GM19099 (cell line): ENCODE measurements around the gene NEDD4L.

ENCODE experiments used
- POLR2A ChIP-seq: IDR thresholded peaks from 3 replicates; pipeline ENCODE4 v1.6.1; 2011; ENCODE audit warnings: low read depth; ENCODE audit not compliant: insufficient read length; ENCODE audit errors: extremely low read depth

Gene NEDD4L

DNA sequence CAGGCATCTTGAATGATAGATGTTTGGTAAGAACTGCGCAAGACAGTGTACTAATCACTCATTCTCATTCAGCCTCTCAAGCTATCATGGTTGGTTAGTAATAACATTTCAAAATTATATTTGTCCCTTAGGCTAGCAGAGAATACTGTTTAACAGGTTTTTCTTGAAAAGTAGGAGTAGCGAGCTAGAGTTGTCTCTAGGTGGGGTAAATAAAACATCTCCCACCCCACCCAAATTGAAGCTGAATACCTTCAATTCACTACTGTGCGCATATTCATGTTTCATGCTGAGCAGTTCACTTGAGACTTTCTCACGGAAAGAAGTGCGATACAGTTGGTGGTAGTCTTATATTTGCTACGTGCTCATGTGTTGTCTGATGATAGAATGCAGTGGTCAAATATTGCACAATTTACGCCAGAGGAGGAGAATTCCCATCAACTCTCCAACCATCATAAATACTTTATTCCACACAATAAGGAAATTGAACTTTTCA is 49.3 kb downstream of the NEDD4L start:
- no peak for TF ChIP-seq POLR2A

DNA sequence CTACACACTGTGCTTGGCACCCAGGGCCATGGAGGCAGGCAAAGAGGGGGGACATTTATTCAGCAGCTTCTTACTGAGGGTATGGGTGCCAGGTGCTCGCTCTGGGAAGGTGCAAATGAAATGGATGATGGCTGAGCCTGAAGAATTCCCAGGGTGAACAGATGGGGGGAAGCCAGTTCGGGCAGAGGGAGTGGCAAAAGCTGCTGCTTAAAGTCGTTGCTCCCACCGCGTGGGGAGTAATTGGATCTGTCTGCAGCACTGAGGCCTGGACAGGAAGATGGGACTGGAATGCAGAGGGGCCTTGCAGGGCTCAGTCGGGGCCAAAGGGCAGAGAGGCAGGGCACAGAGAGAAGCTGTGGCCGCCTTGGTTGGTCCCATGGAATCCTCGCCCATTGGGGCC is 51.2 kb downstream of the NEDD4L start:
- TF ChIP-seq POLR2A, result no peak

DNA sequence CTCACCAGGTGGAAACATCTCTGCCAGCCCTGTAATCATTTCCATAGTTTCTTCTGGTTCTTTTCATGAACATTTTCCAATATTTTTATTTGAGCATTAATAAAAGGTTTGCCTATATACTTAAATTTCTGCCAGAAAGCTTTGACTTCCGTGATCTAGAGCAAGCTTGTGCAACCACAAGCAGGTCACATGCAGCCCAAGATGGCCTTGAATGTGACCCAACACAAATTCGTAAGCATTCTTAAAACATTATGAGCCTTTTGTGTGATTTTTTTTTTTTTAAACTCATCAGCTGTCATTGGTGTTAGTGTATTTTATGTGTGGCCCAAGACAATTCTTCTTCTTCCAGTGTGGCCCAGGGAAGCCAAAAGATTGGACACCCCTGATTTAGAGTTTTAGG is 51.6 kb downstream of the NEDD4L start:
- TF ChIP-seq POLR2A, result no peak

DNA sequence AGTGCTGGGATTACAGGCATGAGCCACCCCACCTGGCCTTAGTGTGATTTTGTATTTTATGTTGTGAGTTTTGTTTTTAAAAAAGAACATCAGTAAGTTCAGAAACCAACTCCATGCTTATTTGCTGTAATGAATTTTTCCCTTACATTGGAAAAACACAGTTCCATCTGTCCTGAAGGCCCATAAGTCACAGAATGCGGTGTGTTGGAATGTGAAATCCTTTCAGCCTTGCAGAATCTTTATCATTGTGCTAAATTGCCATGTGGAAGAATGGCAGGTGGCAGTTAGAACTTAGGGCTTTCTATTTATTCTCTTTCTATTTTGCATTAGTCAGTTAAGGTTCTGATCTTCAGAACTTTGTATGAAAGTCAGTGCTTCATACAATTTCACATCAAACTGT is 52.6 kb downstream of the NEDD4L start:
- no peak for TF ChIP-seq POLR2A

- TF ChIP-seq POLR2A, result no peak
Observed at GRCh38 chr18:58097121-58097906, 53.3 kb downstream of the NEDD4L start.

- no peak for TF ChIP-seq POLR2A
Observed at GRCh38 chr18:58097907-58098166, 53.8 kb downstream of the NEDD4L start.

DNA sequence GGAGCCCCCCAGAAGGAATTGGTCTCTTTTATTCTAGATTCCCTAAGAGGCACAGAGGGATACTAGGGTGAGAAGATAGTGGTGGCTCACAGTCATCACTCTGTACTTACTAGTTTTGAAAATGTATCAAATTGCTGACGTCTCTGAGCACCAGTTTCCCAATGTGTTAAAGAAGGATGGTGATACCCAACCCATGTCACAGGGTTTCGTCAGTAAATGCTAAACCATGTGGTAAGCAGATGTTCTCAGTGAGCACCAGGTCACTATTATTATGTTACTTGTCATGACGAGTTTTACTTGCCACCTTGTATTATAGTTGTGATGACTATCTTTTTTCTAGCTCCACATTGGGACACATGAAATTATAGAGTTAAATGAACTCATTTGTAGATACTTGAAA is 54.7 kb downstream of the NEDD4L start:
- TF ChIP-seq POLR2A, result no peak

DNA sequence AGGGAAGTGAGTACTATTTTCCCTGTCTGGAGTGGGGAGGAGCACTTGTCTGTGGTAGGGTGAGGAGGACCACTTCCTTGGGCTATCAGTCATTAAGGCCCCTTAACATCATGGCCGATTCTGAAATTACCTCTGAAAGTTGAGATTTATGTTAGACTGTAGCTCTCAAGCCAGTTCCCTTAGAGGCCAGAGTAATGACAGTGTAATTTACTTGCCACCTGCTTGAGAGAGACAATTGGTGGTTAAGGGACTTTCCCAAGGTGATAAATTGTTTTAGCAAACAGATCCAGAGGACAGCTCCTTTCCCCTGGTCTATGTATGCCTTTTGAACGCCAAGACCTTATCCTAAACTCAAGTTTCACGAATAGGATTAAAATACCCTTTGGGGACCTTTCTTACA is 56.1 kb downstream of the NEDD4L start:
- peak; percentile 13 for TF ChIP-seq POLR2A

- TF ChIP-seq POLR2A, result peak; percentile 52
Observed at GRCh38 chr18:58101291-58101794, 57.3 kb downstream of the NEDD4L start.

DNA sequence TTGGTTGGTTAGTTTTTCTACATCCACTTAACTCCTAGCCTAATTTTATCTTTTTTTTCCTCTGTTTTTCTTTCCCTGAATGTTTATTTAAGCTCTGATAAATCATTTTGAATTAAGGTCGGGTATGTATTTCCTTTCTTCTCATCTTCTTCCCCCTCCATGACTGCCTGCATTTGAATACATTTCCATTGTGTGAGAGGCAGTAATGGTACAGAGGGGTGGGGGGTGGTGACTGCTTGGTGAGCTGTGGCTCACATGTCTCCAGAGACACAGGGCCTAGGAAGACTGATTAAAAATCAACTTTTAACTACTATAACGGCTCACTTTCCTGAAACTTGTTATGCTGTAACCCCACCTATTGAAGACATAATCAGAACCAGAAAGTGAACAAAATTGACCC is 58.0 kb downstream of the NEDD4L start:
- peak; percentile 12 for TF ChIP-seq POLR2A

DNA sequence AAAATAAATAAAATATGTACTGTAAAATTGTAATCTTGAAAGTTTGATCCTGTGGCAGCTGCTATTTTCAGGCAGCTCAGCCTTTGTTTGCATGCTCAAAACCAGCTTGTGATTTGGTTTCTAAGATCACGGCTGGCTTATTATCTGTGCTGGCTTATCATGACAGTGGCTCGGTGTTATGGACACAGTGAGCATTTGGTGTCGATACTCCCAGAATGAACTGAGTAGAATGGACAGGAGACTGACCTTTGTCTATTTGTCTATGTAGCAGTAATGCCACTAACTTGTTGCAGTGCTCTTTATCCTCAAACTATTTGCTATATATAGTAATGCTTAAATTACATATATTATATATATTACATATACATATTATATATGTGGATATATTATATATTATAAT is 58.8 kb downstream of the NEDD4L start:
- TF ChIP-seq POLR2A, result no peak

GRCh38 chr18:58103339-58103985 is 59.4 kb downstream of the NEDD4L start:
- no peak for TF ChIP-seq POLR2A

- TF ChIP-seq POLR2A, result no peak
Observed at GRCh38 chr18:58104096-58104495, 60.1 kb downstream of the NEDD4L start.

DNA sequence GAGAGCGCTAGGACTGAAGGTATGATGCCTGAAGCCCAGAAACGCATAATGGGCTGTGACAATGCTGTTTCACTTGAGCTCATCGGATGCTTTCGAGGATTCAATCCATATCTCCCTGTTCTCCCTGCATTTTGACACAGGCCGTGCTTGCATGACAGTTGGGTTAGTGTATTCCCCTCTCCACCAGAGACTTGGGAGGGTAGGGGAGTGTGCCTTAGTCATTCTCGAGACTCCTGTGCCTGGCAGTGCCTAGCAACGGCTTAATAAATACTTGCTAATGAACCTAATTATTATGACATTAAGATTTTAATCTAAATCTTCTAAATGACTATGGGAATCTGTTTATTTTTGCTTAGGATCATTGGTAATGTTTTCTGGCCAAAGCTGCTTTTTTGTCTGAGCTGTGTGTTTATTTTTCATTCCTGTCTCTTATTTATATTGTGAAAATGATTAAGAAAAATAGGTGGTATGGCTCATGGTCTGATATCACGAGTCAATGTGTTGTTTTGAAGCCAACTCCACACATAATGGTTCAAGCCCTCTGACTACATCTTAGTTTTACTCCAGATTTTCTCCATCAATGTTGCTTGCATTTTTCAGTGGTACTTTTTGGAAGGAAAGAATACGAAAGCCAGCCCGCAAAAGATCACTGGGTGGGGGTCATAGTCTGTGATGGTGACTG is 61.3 kb downstream of the NEDD4L start:
- no peak for TF ChIP-seq POLR2A

- no peak for TF ChIP-seq POLR2A
Observed at GRCh38 chr18:58105888-58106260, 61.8 kb downstream of the NEDD4L start.
